HG03139 (cell line): ENCODE measurements around the gene THBS1.

Experiments used
- ATAC-seq: cut with Tn5 transposase; IDR thresholded peaks from one replicate; pipeline ENCODE4 v1.9.1; 2021; ENCODE audit not compliant: unreplicated experiment

THBS1 gene

GRCh38 chr15:39587731-39588530 lies 7.1 kb downstream of the THBS1 start:
- ATAC-seq = no peak

- ATAC-seq = no peak
These were observed 7.8 kb downstream of the THBS1 start for GRCh38 chr15:39588531-39589192.

- no peak for ATAC-seq
These were observed 8.4 kb downstream of the THBS1 start for GRCh38 chr15:39589193-39589814.

GRCh38 chr15:39589815-39590644 lies 9.2 kb downstream of the THBS1 start:
- no peak for ATAC-seq

GRCh38 chr15:39591141-39591895 lies 10.4 kb downstream of the THBS1 start:
- no peak for ATAC-seq

GRCh38 chr15:39591896-39592315 lies 11.0 kb downstream of the THBS1 start:
- no peak for ATAC-seq

GRCh38 chr15:39592500-39592899 lies 11.6 kb downstream of the THBS1 start:
- ATAC-seq = no peak

GRCh38 chr15:39593071-39593655 lies 12.3 kb downstream of the THBS1 start:
- ATAC-seq = no peak

- ATAC-seq = no peak
These were observed 13.0 kb downstream of the THBS1 start for GRCh38 chr15:39593656-39594445.

- no peak for ATAC-seq
These were observed 13.8 kb downstream of the THBS1 start for GRCh38 chr15:39594446-39595337.

GRCh38 chr15:39595338-39596221 lies 14.7 kb downstream of the THBS1 start:
- ATAC-seq = no peak

GRCh38 chr15:39596358-39597051 lies 15.6 kb downstream of the THBS1 start:
- no peak for ATAC-seq

- no peak for ATAC-seq
These were observed 16.5 kb downstream of the THBS1 start for GRCh38 chr15:39597336-39597735.

- ATAC-seq = no peak
These were observed 16.9 kb downstream of the THBS1 start for GRCh38 chr15:39597751-39598185.

- no peak for ATAC-seq
These were observed 17.4 kb downstream of the THBS1 start for GRCh38 chr15:39598186-39598850.
